HEK293T (cell line): ENCODE results near the gene DOCK10.

Experiments
- CTCF ChIA-PET: fragments of 350-600 bp; formaldehyde crosslinking; extraction: SDS; loops from one replicate; lab custom pipeline; 2021; ENCODE audit warnings: antibody characterized with exemption, inconsistent platforms; lab: Yijun Ruan, JAX
- POLR2A ChIA-PET: fragments of 350-600 bp; formaldehyde crosslinking; extraction: SDS; loops from one replicate; lab custom pipeline; 2020; ENCODE audit warnings: antibody characterized with exemption, inconsistent platforms; lab: Yijun Ruan, JAX
- DNase-seq: peaks from one replicate; pipeline ENCODE4 v3.0.0; 2012; ENCODE audit warnings: mixed read lengths; ENCODE audit errors: extremely low spot score
- ARNT ChIP-seq: fragments of 450-650 bp; IDR thresholded peaks from 2 replicates; pipeline ENCODE4 v1.6.1; 2017; ENCODE audit warnings: mild to moderate bottlenecking
- BHLHE40 ChIP-seq: fragments of 450-650 bp; IDR thresholded peaks from 2 replicates; pipeline ENCODE4 v1.6.1; 2016; ENCODE audit warnings: mild to moderate bottlenecking, moderate library complexity, borderline replicate concordance
- CTBP1 ChIP-seq: fragments of 450-650 bp; IDR thresholded peaks from 2 replicates; pipeline ENCODE4 v1.6.1; 2016; ENCODE audit warnings: borderline replicate concordance
- ELF4 ChIP-seq: fragments of 450-650 bp; IDR thresholded peaks from 2 replicates; pipeline ENCODE4 v1.6.1; 2017; ENCODE audit warnings: antibody characterized with exemption
- FOXA1 ChIP-seq: fragments of 450-650 bp; IDR thresholded peaks from 2 replicates; pipeline ENCODE4 v1.6.1; 2016; ENCODE audit warnings: mild to moderate bottlenecking
- FOXK2 ChIP-seq: fragments of 450-650 bp; IDR thresholded peaks from 2 replicates; pipeline ENCODE4 v1.6.1; 2016; ENCODE audit warnings: mild to moderate bottlenecking
- FOXM1 ChIP-seq: fragments of 450-650 bp; IDR thresholded peaks from 2 replicates; pipeline ENCODE4 v1.6.1; 2017; ENCODE audit warnings: mild to moderate bottlenecking, borderline replicate concordance
- HDGF ChIP-seq: fragments of 450-650 bp; IDR thresholded peaks from 2 replicates; pipeline ENCODE4 v1.6.1; 2017; ENCODE audit warnings: antibody characterized with exemption, borderline replicate concordance
- L3MBTL2 ChIP-seq: fragments of 450-650 bp; conservative IDR thresholded peaks from 2 replicates; pipeline ENCODE4 v1.6.1; 2016; ENCODE audit warnings: mild to moderate bottlenecking
- LEF1 ChIP-seq: fragments of 450-650 bp; IDR thresholded peaks from 2 replicates; pipeline ENCODE4 v1.6.1; 2017; ENCODE audit warnings: mild to moderate bottlenecking, borderline replicate concordance
- NFRKB ChIP-seq: fragments of 450-650 bp; IDR thresholded peaks from 2 replicates; pipeline ENCODE4 v1.6.1; 2016; ENCODE audit warnings: mild to moderate bottlenecking, moderate library complexity
- SP1 ChIP-seq: fragments of 450-650 bp; IDR thresholded peaks from 2 replicates; pipeline ENCODE4 v1.6.1; 2017
- SUZ12 ChIP-seq: fragments of 450-650 bp; IDR thresholded peaks from 2 replicates; pipeline ENCODE4 v1.6.1; 2016; ENCODE audit warnings: mild to moderate bottlenecking
- TARDBP ChIP-seq: fragments of 450-650 bp; IDR thresholded peaks from 2 replicates; pipeline ENCODE4 v1.6.1; 2016
- ZNF384 ChIP-seq: fragments of 450-650 bp; IDR thresholded peaks from 2 replicates; pipeline ENCODE4 v1.6.1; 2016
- TF ChIP-seq, protein P1 (sequence below): fragments of 450-650 bp; IDR thresholded peaks from 2 replicates; pipeline ENCODE4 v1.6.1; 2016

The DOCK10 gene

DNA sequence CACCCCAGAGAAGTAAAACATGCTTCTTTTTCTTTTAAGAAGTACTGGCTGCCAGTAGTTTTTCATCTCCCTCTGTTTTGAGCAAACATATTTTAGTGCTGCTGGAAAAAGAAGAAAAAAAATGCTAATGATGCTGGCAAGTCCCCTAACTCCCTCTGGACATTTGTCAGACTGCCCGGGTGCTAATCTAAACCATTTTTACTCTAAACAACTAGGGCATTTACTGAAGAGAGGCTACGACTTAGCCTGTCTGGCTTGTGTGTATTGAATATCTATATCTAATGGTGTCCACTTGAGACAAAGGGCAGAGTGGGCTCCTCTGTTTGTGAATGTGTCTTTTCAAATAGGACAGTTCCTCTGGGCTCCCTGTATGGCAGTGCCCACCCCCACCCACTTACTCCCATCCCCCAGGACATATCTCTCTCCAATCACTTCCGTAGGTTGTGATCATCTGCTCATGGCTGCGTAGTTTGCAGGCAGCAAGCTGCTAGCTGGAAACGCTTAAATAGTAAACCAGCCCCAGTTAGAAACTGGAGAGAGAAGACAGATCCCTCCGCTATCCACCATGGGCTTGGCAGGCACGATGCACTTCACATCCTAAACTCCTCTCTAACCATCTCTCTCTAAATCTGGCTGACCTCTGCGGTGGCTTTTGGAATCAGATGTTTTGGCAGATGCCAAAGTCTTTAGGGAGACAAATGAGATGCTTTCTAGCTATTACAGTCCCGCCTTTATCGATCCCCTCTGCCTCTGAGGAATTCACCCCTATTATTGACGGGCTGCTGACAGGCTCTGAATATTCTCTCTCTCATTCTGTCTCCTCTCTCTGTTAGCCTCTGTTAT is 58.3 kb downstream of the DOCK10 start:
- POLR2A ChIA-PET = no interaction called here

DNA sequence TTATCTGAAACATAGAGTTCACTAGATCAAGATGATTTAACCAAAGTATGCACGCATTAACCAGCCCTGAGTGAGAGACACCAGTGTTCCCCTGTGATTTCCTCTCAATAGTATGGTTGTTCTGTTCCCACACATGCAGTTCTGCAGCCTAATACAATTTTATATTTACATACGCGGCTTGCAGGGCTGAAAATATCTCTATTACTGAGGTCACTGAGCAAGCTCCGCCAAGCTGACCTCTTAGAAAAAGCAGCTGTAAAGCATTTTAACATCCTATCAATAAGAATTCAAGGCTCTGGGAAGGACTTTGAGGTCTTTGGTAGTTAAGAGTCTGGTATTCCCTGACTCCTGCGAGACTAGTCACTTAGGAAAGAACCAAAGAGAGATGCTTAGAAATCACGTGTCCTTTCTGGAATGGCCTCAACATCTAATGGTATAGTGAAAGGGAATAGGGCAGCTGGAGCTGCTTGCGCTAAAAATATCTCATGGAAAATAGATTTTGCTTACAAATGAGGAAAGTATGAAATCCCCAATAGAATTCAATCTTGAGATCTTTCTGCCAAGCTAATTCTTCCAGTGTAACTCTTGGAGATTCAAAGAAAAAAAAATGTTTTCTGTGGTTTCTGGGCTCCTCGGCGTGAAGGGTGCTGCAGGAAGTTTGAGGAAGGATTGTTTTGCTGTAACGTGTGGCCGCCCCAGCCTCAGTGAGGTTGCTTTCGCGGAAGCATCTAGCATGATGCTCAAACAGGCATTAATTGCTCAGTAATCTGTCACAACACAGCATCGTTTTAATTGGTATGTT is 59.2 kb downstream of the DOCK10 start:
- no peak for DNase-seq
- CTCF ChIA-PET = no interaction called here
- POLR2A ChIA-PET = no interaction called here
- TF ChIP-seq ZNF384 (no peak), L3MBTL2 (no peak), NFRKB (no peak), SUZ12 (no peak)

More for the DNA sequence above, 58.3 kb downstream of the DOCK10 start:
- CTCF ChIA-PET = no interaction called here
- TF ChIP-seq NFRKB (no peak), FOXA1 (no peak), ARNT (no peak), FOXM1 (no peak), FOXK2 (no peak), HDGF (no peak), ELF4 (no peak), BHLHE40 (no peak), CTBP1 (no peak), ZNF384 (no peak), SP1 (no peak), SUZ12 (no peak), LEF1 (no peak), L3MBTL2 (no peak), TARDBP (no peak)
- TF ChIP-seq, protein P1, sequence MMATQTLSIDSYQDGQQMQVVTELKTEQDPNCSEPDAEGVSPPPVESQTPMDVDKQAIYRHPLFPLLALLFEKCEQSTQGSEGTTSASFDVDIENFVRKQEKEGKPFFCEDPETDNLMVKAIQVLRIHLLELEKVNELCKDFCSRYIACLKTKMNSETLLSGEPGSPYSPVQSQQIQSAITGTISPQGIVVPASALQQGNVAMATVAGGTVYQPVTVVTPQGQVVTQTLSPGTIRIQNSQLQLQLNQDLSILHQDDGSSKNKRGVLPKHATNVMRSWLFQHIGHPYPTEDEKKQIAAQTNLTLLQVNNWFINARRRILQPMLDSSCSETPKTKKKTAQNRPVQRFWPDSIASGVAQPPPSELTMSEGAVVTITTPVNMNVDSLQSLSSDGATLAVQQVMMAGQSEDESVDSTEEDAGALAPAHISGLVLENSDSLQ = no peak
- DNase-seq = no peak

DNA sequence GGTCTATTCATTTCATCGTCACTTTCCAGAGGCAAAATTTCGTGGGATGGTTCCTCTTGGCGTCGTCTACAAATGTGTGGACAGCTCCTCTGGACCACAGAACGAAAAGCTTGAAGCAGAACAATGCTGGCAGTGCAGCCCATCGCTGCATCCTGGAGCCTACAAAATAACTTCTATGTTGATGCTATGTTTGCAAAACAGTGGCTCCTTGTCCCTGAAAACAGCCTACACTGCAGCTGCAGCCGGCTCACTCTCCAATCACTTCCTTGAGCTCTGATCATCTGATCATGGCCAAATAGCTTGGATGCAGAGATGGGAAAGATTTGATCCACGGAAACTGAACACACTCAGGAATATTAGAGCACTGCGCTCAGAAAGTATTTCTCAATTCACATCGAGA is 60.0 kb downstream of the DOCK10 start:
- POLR2A ChIA-PET = no interaction called here
- CTCF ChIA-PET = no interaction called here

DNA sequence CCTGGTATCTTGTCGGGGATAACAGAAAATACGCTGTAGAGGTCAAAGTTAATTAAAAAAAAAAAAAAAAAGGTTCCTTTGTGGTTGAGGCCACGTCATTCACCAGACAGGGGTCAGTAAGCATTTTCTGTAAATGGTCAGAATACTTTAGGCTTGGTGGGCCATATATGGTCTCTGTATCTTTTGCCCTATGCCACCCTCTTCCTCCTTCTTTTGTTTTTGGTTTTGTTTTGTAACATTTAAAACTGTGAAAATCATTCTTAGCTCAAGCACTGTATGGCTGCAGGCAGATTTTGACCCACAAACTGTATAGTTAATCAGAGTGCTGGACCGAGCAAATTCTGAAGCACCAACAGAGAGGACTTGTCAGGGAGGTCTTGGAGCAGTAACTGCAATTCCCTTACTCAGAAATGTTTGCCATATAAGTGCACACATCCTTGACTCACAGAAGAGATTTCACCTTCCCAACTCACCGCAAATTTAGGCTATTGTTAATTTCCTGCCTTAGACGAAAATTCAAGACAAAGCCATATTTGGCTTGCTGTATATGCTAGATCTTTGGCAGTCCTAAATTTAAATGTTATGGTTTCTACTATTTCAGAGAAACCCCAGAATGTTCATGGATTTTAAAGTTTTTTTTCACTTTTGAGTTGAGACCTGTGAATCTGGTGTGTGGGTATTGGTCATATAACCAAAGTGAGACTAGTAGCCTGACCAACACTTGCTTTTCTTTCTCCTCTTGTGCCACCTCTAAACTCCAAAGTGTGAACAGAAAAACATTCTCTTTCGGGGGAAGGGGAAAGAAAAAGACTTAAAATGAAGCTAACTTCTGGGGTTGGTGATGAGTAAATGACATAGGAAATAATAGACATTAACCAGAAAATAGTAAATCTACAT is 65.4 kb downstream of the DOCK10 start:
- POLR2A ChIA-PET = no interaction called here
- no peak for TF ChIP-seq ZNF384
- TF ChIP-seq BHLHE40 = no peak
- no peak for TF ChIP-seq NFRKB
- TF ChIP-seq LEF1 = no peak
- TF ChIP-seq SP1 = no peak
- no peak for TF ChIP-seq FOXA1
- TF ChIP-seq FOXM1 = no peak
- TF ChIP-seq HDGF = no peak
- no peak for DNase-seq
- CTCF ChIA-PET = no interaction called here

More for the DNA sequence above, 60.0 kb downstream of the DOCK10 start:
- DNase-seq = no peak
- no peak for TF ChIP-seq FOXK2
- no peak for TF ChIP-seq ELF4
- TF ChIP-seq ZNF384 = no peak
- TF ChIP-seq ARNT = no peak
- no peak for TF ChIP-seq FOXA1
- no peak for TF ChIP-seq L3MBTL2
- TF ChIP-seq, protein P1 = no peak
- no peak for TF ChIP-seq TARDBP
- TF ChIP-seq NFRKB = no peak
- TF ChIP-seq LEF1 = no peak

DNA sequence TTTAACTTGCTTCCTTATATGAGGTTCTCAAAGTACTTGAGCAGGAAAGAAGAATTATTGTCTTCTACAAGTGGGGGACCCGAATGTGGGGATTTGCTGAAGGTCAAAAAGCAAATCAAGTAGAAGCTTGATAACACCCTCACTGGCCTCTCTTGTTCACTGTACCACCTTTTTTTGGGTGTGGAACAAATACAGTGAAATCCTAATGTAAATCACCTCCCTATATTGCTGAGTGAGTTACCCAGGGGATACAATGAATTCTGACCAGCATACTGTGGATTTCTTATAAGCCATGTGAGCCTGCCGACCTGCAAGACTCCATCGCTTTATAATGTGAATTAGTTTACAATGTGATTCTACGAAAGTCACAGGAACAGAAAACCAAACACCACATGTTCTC is 66.5 kb downstream of the DOCK10 start:
- ChIA-PET POLR2A (no interaction called here), CTCF (no interaction called here)
- DNase-seq = no peak
- TF ChIP-seq BHLHE40 = no peak
- TF ChIP-seq ZNF384 = no peak
- no peak for TF ChIP-seq SUZ12
- TF ChIP-seq L3MBTL2 = no peak
- TF ChIP-seq CTBP1 = no peak
- TF ChIP-seq ARNT = no peak
- TF ChIP-seq ELF4 = no peak
- TF ChIP-seq TARDBP = no peak
- no peak for TF ChIP-seq SP1
- TF ChIP-seq HDGF = no peak
- no peak for TF ChIP-seq FOXA1
- TF ChIP-seq, protein P1 = no peak
- no peak for TF ChIP-seq FOXM1
- TF ChIP-seq FOXK2 = no peak
